ENCODE data around the gene NUP93. TPM values are rescaled to one million over a fixed set of nuclear protein-coding genes. Genes with fewer than 3 reads are reported as not detected.
A peak's percentile ranks its signal among the peaks of the same experiment; 100 is the strongest.

The NUP93 gene
- total RNA-seq, 2 experiments from 2014 or later: 45.6 to 47.2 TPM

DNA sequence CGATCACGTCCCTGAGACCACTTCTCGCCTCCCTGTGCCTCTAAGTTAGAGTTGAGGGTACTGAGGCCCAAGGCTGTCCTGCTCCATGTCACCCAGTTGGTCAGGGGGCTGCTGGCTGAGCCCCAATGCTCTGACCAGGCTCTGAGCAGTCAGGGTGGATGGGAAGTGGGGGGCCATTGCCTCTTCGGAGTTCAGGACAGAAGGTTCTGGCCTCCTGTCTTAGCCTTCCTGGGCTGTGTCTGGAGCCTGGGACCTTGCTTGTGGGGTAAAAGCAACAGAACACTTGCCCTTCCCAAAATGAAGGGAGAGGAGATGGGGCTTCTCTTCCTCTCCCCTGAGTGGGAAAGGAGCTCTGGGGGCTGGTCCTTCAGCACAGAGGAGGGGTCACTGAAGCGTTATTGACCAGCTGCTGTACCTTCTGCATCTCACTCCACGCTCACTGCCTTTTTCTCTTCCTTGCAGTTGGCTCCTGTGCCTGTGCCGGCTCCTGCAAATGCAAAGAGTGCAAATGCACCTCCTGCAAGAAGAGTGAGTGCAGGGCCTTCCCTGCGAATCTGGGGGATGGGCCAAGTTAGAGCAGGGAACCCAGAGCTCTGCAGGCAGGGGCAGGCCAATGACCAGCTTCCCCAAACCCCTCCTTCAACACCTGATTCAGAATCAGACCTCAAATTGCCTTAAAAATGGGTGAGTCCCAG, 47.1 kb upstream of the NUP93 start:
- no peaks in the 10 kb centered on the region for H3K27me3 Mint-ChIP-seq
- peak overlapping the region; percentile 96 for H3K4me3 Mint-ChIP-seq
- peaks cover 27% of the 10 kb centered on the region for H3K4me1 Mint-ChIP-seq (ENCODE audit: low read depth)
- H3K36me3 Mint-ChIP-seq (ENCODE audit: low read depth): peaks cover 8% of the 10 kb centered on the region
- peak overlapping the region; percentile 50 to 71 for H3K27ac ChIP-seq (ENCODE audit: low read depth in 1 of 2, low read length in 2 of 2)
- ATAC-seq (ENCODE audit: poor library complexity): no peak
- peak in 2 of 14 experiments; percentile 7 to 21 for DNase-seq
- peak overlapping the region; percentile 83 for H3K4me3 ChIP-seq (ENCODE audit: low read length)
- no peaks in the 10 kb centered on the region for H3K27me3 ChIP-seq (ENCODE audit: control insufficient read depth in 1 of 2, insufficient read depth in 2 of 2, low read length in 2 of 2)
- H3K9me3 Mint-ChIP-seq: no peaks in the 10 kb centered on the region
- TF ChIP-seq, protein P1, sequence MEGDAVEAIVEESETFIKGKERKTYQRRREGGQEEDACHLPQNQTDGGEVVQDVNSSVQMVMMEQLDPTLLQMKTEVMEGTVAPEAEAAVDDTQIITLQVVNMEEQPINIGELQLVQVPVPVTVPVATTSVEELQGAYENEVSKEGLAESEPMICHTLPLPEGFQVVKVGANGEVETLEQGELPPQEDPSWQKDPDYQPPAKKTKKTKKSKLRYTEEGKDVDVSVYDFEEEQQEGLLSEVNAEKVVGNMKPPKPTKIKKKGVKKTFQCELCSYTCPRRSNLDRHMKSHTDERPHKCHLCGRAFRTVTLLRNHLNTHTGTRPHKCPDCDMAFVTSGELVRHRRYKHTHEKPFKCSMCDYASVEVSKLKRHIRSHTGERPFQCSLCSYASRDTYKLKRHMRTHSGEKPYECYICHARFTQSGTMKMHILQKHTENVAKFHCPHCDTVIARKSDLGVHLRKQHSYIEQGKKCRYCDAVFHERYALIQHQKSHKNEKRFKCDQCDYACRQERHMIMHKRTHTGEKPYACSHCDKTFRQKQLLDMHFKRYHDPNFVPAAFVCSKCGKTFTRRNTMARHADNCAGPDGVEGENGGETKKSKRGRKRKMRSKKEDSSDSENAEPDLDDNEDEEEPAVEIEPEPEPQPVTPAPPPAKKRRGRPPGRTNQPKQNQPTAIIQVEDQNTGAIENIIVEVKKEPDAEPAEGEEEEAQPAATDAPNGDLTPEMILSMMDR (IDR thresholded peaks at IDR 0.05): no peak
- H3K4me1 ChIP-seq (ENCODE audit: insufficient read depth, low read length): peaks cover 28% of the 10 kb centered on the region
- peaks cover 0 to 3% of the 10 kb centered on the region in 2 experiments for H3K9me3 ChIP-seq (ENCODE audit: control insufficient read depth in 1 of 2, insufficient read depth in 1 of 2, low read length in 2 of 2)
- no peaks in the 10 kb centered on the region for H3K36me3 ChIP-seq (ENCODE audit: insufficient read depth, low read length)
- ChIA-PET CTCF (interaction anchor here (1.2 to 2.7 kb wide), 3 partner anchors 19 to 106 kb away, joined by 3 to 11 read pairs (median 6); no protein-coding TSS in a partner anchor), POLR2A (interaction anchor here (1.0 to 2.1 kb wide), 12 partner anchors 9 to 78 kb away, joined by 3 to 20 read pairs (median 4); partner anchors contain the start of genes MT1F, MT1G, MT1H and MT2A)
- H3K27ac Mint-ChIP-seq: peak overlapping the region; percentile 93
- intact Hi-C loops (cut with DNase I, micrococcal nuclease): loop anchor here (1.0 to 5.0 kb wide), 5 partner anchors 18 to 106 kb away; partner anchors contain the start of gene MT2A (in 1 of the 2)

DNA sequence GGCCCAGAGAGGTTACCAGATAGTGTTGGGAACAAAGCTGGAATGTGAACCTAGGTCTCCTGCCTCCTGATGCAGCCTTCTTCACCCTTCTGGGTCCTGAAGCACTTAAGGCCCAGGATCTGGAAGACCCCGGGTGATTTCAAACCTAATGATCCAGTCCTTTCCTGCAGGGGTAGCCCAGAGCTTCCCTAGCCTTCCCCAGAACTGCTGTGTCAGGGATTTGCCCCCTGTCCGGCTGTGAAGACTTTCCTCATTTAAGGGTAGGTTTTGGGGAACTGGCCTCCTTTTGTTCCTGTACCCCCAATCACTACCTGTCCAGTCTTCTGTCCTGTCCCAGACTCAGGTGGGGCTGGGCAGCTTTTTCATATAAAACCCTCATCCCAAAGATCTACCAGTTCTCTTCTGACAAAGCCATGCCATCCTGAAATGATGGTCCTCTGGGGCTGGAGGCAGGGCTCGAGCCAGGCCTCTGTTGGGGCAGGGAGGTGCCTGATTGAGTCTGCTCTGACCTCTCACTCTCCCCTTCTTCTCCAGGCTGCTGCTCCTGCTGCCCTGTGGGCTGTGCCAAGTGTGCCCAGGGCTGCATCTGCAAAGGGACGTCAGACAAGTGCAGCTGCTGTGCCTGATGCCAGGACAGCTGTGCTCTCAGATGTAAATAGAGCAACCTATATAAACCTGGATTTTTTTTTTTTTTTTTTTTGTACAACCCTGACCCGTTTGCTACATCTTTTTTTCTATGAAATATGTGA, 46.3 kb upstream of the NUP93 start:
- Histone ChIP-seq H3K9me3 (ENCODE audit: control insufficient read depth in 1 of 2, insufficient read depth in 1 of 2, low read length in 2 of 2) (peaks cover 0 to 3% of the 10 kb centered on the region in 2 experiments), H3K4me3 (ENCODE audit: low read length) (peak overlapping the region; percentile 83), H3K4me1 (ENCODE audit: insufficient read depth, low read length) (peaks cover 28% of the 10 kb centered on the region), H3K36me3 (ENCODE audit: insufficient read depth, low read length) (no peaks in the 10 kb centered on the region), H3K27ac (ENCODE audit: low read depth in 1 of 2, low read length in 2 of 2) (no peak overlapping the region), H3K27me3 (ENCODE audit: control insufficient read depth in 1 of 2, insufficient read depth in 2 of 2, low read length in 2 of 2) (no peaks in the 10 kb centered on the region)
- TF ChIP-seq, protein P1 (IDR thresholded peaks at IDR 0.05): no peak
- H3K4me1 Mint-ChIP-seq (ENCODE audit: low read depth): peaks cover 27% of the 10 kb centered on the region
- peak overlapping the region; percentile 96 for H3K4me3 Mint-ChIP-seq
- peaks cover 8% of the 10 kb centered on the region for H3K36me3 Mint-ChIP-seq (ENCODE audit: low read depth)
- ATAC-seq (ENCODE audit: poor library complexity) (no peak), DNase-seq (no peak)
- ChIA-PET POLR2A (interaction anchor here (1.0 to 2.1 kb wide), 7 partner anchors 15 to 74 kb away, joined by 3 to 20 read pairs (median 5); partner anchors contain the start of genes MT1G, MT1H and MT2A), CTCF (interaction anchor here (1.2 to 2.7 kb wide), 3 partner anchors 18 to 107 kb away, joined by 3 to 11 read pairs (median 6); no protein-coding TSS in a partner anchor)
- no peaks in the 10 kb centered on the region for H3K27me3 Mint-ChIP-seq
- intact Hi-C loops (cut with DNase I, micrococcal nuclease): loop anchor here (2.0 to 5.0 kb wide), 3 partner anchors 17 to 106 kb away; no protein-coding TSS in a partner anchor
- H3K27ac Mint-ChIP-seq: peak overlapping the region; percentile 62
- H3K9me3 Mint-ChIP-seq: no peaks in the 10 kb centered on the region

DNA sequence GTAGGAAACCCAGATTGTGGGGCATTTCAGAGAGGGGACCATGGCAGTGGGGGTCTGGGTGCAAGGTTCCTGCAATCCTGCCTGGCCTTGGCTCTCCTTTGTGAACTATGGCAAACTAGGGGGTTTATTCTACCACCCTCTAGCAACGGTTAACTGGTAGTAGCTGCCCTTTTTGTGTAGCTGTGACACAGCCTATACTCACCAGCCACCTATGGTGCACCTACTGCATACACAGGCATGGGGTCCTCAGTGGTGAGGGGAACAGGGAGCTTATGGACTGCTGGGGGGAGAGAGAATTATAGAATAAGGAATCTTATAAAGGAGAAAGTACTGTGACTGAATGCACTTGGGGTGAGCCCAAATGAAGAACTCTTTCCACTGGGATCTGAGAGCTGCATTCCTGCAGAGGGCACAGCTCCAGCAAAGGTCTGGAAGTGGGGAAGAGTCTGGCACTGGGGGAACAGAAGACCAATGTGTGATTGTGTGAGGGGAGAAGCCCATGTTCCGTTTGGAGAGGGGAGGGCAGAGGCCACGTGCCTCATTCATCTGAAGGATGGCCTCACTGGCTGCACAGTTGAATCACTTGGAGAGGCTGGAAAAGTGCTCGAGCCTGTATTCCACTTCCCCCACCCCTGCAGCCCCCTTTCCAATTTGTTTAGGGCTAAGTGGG, 45.5 kb upstream of the NUP93 start:
- H3K4me3 Mint-ChIP-seq: peak overlapping the region; percentile 96
- no peaks in the 10 kb centered on the region for H3K36me3 ChIP-seq (ENCODE audit: insufficient read depth, low read length)
- intact Hi-C loops (cut with DNase I, micrococcal nuclease): loop anchor here in 1 of 2 experiments (5.0 kb wide), 1 partner anchor 107 kb away; no protein-coding TSS in a partner anchor

More for the DNA sequence above, 45.5 kb upstream of the NUP93 start:
- ATAC-seq (ENCODE audit: poor library complexity) (no peak), DNase-seq (no peak)
- TF ChIP-seq, protein P1 (IDR thresholded peaks at IDR 0.05): no peak
- H3K9me3 ChIP-seq (ENCODE audit: control insufficient read depth in 1 of 2, insufficient read depth in 1 of 2, low read length in 2 of 2): peaks cover 0 to 3% of the 10 kb centered on the region in 2 experiments
- H3K27ac Mint-ChIP-seq: peak overlapping the region; percentile 62
- peaks cover 28% of the 10 kb centered on the region for H3K4me1 ChIP-seq (ENCODE audit: insufficient read depth, low read length)
- ChIA-PET CTCF (interaction anchor here (2.7 kb wide), 1 partner anchor 17 kb away, joined by 11 read pairs; no protein-coding TSS in a partner anchor), POLR2A (no interaction called here)
- no peaks in the 10 kb centered on the region for H3K27me3 Mint-ChIP-seq
- no peaks in the 10 kb centered on the region for H3K27me3 ChIP-seq (ENCODE audit: control insufficient read depth in 1 of 2, insufficient read depth in 2 of 2, low read length in 2 of 2)
- H3K9me3 Mint-ChIP-seq: no peaks in the 10 kb centered on the region
- H3K4me1 Mint-ChIP-seq (ENCODE audit: low read depth): peaks cover 27% of the 10 kb centered on the region
- H3K36me3 Mint-ChIP-seq (ENCODE audit: low read depth): peaks cover 8% of the 10 kb centered on the region
- no peak overlapping the region for H3K27ac ChIP-seq (ENCODE audit: low read depth in 1 of 2, low read length in 2 of 2)
- no peak overlapping the region for H3K4me3 ChIP-seq (ENCODE audit: low read length)

Measured in CD4-positive, alpha-beta T cell (primary cell).